A549 (cell line): ENCODE measurements around the gene KCNJ10.

Experiments used
- CHD2 ChIP-seq: fragments of 150-350 bp; IDR thresholded peaks from 2 replicates; pipeline ENCODE4 v1.6.1; 2014; ENCODE audit warnings: low read length; ENCODE audit not compliant: partially characterized antibody
- CTCF ChIP-seq: fragments of >200 bp; sonication (Bioruptor Twin); formaldehyde crosslinking; IDR thresholded peaks from 3 replicates; pipeline ENCODE4 v1.5.1; 2016

DNA sequence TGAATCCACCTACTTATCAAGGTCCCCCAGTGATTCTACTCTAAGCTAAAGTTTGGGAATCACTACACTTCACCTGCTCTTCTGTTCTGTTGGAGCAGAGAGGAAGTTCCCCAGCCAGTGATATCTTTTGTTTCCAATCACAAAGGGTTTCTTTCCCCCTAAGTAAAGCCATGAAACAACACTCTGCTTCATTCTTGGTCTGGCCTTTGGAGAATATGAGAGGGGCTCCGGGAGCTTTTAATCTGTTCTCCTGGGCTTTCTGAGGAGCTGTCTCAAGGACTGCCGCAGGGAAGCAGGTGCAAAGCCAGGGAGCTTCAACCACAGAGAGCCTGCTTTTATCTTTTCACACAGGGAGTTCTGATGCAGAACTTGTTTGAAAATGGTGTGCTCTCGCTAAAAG lies 105.8 kb downstream of the KCNJ10 start:
- no peak for TF ChIP-seq CHD2
- no peak for TF ChIP-seq CTCF
